Nephron progenitor cell (in vitro differentiated cells): ENCODE results near the gene GATA5.
A peak's percentile ranks its signal among the peaks of the same experiment; 100 is the strongest.

Experiments
- DNase-seq: peaks from one replicate; pipeline ENCODE4 v3.0.0; 2021
- H3K27ac Mint-ChIP-seq: 2 replicates; pipeline ENCODE4 v1.8.0; 2021; ENCODE audit warnings: mild to moderate bottlenecking, moderate library complexity, mixed read lengths
- H3K27me3 Mint-ChIP-seq: 2 replicates; pipeline ENCODE4 v1.8.0; 2021; ENCODE audit warnings: mild to moderate bottlenecking, low read depth, mixed read lengths; ENCODE audit not compliant: poor library complexity
- H3K36me3 Mint-ChIP-seq: 2 replicates; pipeline ENCODE4 v1.8.0; 2021; ENCODE audit warnings: low read depth, mixed read lengths
- H3K4me1 Mint-ChIP-seq: 2 replicates; pipeline ENCODE4 v1.8.0; 2021; ENCODE audit warnings: mixed read lengths
- H3K4me3 Mint-ChIP-seq: 2 replicates; pipeline ENCODE4 v1.8.0; 2021; ENCODE audit warnings: mild to moderate bottlenecking, moderate library complexity, mixed read lengths
- H3K9me3 Mint-ChIP-seq: 2 replicates; pipeline ENCODE4 v1.8.0; 2021; ENCODE audit warnings: mild to moderate bottlenecking, moderate library complexity, mixed read lengths
- TF ChIP-seq, protein P1 (sequence below): fragments of 200-600 bp; sonication (generic); IDR thresholded peaks from 2 replicates; pipeline ENCODE4 v1.5.0; 2021; ENCODE audit warnings: antibody characterized with exemption

GATA5 gene

DNA sequence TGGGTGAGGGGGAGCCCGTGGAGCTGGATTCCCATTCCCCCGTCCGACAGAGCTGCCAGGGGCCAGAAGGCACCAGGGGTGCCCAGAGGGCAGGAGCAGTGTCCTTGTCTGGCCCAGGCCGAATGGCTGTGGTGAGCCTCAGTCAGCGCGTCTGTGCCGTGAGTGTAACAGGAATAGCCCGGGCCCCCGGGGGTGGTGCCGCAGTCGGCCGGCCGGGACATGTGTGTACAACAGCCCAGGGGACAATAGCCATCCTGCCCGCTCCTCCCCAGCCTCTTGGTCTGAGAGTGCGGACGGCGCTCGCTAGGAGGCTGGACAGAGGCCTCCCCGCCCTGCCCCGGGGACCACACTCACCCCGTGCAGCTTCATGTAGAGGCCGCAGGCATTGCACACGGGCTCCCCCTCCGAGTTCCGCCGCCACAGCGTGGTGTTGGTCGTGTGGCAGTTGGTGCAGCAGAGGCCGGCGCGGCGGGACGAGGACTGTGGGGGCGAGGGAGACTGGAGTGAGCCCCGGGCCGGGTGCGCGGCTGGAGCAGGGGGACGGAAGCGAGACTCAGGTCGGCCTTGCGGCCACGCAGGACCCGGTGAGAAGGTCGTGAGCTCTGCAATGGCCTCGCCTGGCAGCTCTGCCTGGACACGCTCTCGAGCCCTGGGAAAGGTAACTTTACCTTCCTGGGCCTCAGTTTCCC is 9.6 kb downstream of the GATA5 start:
- Mint-ChIP-seq H3K36me3 (no peaks in the 10 kb centered on the region), H3K4me3 (no peak overlapping the region), H3K9me3 (no peaks in the 10 kb centered on the region), H3K4me1 (peaks cover 41% of the 10 kb centered on the region), H3K27me3 (peaks cover 5% of the 10 kb centered on the region), H3K27ac (no peak overlapping the region)
- DNase-seq: no peak
- TF ChIP-seq, protein P1, sequence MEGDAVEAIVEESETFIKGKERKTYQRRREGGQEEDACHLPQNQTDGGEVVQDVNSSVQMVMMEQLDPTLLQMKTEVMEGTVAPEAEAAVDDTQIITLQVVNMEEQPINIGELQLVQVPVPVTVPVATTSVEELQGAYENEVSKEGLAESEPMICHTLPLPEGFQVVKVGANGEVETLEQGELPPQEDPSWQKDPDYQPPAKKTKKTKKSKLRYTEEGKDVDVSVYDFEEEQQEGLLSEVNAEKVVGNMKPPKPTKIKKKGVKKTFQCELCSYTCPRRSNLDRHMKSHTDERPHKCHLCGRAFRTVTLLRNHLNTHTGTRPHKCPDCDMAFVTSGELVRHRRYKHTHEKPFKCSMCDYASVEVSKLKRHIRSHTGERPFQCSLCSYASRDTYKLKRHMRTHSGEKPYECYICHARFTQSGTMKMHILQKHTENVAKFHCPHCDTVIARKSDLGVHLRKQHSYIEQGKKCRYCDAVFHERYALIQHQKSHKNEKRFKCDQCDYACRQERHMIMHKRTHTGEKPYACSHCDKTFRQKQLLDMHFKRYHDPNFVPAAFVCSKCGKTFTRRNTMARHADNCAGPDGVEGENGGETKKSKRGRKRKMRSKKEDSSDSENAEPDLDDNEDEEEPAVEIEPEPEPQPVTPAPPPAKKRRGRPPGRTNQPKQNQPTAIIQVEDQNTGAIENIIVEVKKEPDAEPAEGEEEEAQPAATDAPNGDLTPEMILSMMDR: no peak

DNA sequence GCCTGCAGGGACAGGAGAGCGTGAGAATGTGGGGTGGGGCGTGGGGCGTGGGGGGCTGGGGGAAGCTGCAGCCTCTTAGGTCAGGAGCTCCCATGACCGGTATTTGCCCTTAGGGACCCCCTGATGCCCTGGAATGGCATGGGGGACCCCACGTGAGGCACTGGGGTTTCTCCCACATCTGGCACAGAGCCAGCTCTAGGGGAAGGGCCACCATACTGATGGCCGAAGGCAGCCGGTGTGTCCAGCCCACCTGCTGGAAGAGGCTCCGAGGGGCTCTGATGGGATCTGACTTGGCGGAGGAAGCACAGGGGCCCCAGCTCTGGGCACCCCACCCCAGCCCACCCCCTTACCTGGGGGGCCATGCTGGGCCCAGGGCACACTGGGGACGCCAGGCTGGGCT is 10.8 kb downstream of the GATA5 start:
- Mint-ChIP-seq H3K36me3 (no peaks in the 10 kb centered on the region), H3K27me3 (peaks cover 3% of the 10 kb centered on the region), H3K9me3 (no peaks in the 10 kb centered on the region), H3K27ac (no peak overlapping the region), H3K4me1 (peaks cover 46% of the 10 kb centered on the region), H3K4me3 (no peak overlapping the region)
- TF ChIP-seq, protein P1: no peak
- DNase-seq: no peak

GRCh38 chr20:62464425-62464770 is 11.4 kb downstream of the GATA5 start:
- DNase-seq: no peak
- TF ChIP-seq, protein P1: no peak
- H3K36me3 Mint-ChIP-seq: no peaks in the 10 kb centered on the region
- no peaks in the 10 kb centered on the region for H3K9me3 Mint-ChIP-seq
- H3K4me3 Mint-ChIP-seq: no peak overlapping the region
- H3K27ac Mint-ChIP-seq: no peak overlapping the region
- peaks cover 45% of the 10 kb centered on the region for H3K4me1 Mint-ChIP-seq
- H3K27me3 Mint-ChIP-seq: peaks cover 2% of the 10 kb centered on the region

DNA sequence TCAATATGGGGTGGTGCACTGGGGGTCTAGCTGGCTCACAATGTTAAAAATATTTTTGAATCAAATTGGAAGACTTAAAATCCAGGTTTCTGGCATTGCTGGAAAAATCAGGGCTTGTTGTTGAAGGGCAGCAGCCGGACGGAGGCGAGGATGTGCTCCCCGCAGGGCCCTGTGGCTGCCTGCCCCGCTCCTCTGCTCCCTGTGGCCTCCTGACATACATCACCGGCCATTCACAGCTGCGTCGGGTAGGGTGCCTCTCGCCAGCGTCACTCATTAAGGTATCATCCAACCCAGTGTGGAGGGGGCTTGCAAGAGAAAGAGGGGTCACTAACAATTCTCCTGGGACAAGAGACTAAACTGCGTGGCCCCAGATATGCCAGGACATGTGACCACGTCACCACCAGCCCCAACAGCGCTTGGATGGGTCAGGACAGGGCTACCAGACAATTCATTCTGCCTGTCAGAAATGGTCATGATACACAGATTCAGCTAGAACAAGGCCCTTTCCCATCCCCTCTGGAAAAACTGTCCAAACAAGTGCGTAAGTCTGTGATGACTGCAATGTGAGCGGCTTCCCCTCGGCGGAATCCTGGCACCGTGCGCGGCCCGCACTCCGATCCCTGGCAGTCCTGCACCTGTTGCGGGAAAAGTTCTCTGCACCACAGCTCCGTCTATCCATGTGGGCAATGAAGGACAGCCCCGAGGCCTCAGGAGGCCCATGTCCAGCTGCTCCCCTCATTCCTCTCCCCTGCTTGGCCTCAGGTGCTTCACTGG is 12.0 kb downstream of the GATA5 start:
- H3K27ac Mint-ChIP-seq: peak overlapping the region; percentile 51
- no peak for DNase-seq
- TF ChIP-seq, protein P1: no peak
- peaks cover 2% of the 10 kb centered on the region for H3K27me3 Mint-ChIP-seq
- H3K4me1 Mint-ChIP-seq: peaks cover 40% of the 10 kb centered on the region
- H3K9me3 Mint-ChIP-seq: no peaks in the 10 kb centered on the region
- no peaks in the 10 kb centered on the region for H3K36me3 Mint-ChIP-seq
- H3K4me3 Mint-ChIP-seq: no peak overlapping the region

- TF ChIP-seq, protein P1: no peak
- no peaks in the 10 kb centered on the region for H3K9me3 Mint-ChIP-seq
- H3K27ac Mint-ChIP-seq: peak overlapping the region; percentile 51
- DNase-seq: no peak
- H3K4me3 Mint-ChIP-seq: no peak overlapping the region
- H3K27me3 Mint-ChIP-seq: no peaks in the 10 kb centered on the region
- peaks cover 46% of the 10 kb centered on the region for H3K4me1 Mint-ChIP-seq
- no peaks in the 10 kb centered on the region for H3K36me3 Mint-ChIP-seq
These were observed 12.7 kb downstream of the GATA5 start for GRCh38 chr20:62462976-62463592.
